HPDE6-E6E7 (cell line): ENCODE results near the gene MRPS23.

ENCODE experiments used
- DNase-seq: peaks from one replicate; pipeline ENCODE4 v3.0.0; 2011; ENCODE audit warnings: missing footprints; ENCODE audit errors: extremely low spot score

The MRPS23 gene

GRCh38 chr17:57803021-57803420 lies 46.8 kb downstream of the MRPS23 start:
- no peak for DNase-seq

GRCh38 chr17:57801044-57801711 lies 48.7 kb downstream of the MRPS23 start:
- DNase-seq = no peak

GRCh38 chr17:57794841-57795240 lies 55.0 kb downstream of the MRPS23 start:
- no peak for DNase-seq

- DNase-seq = no peak
Measured at GRCh38 chr17:57788725-57789124, 61.1 kb downstream of the MRPS23 start.

- no peak for DNase-seq
Measured at GRCh38 chr17:57785022-57785421, 64.8 kb downstream of the MRPS23 start.
